Measurements from ENCODE around the gene CLECL1.
"Not testable (repeated sequence)": the region's sequence is repeated elsewhere in the genome, so short reads cannot be mapped to it uniquely, and the experiment has no call there.

CLECL1 gene

DNA sequence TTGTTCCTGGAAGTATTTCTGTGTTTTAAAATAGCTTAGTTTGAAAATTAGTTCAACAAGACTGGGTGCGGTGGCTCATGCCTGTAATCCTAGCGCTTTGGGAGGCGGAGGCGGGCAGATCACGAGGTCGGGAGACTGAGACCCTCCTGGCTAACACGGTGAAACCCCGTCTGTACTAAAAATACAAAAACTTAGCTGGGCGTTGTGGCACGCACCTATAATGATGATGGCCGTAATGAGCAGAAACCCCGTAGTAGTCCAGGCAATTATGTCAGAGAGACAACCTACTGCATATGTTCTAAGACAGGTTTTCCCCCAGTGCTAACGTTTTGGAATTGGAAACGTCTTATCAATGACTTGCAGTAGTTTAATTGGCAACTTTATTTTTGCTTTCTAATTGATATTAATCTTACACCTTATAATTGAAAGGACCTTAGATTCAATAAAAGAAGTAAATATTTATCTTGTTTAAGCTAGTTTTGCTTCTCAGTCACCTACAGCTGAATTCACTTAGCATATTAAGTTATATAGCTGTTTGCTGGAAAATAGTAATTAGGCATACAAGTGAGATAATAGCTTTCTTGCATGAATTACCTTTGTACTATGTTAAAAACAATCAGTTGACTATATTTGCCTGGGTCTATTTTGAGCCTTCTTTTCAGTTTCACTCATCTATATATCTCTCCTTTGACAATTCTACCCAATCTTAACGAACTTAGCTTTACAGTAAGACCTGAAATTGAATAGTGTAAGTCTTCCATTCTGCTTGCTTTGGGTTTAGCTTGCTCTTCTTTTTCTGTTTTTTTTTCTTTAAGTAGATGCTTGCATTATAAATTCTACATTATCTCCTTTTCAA lies 15.6 kb downstream of the CLECL1 start:
- H4K20me1 ChIP-seq (ENCODE audit: insufficient read depth, low read length), result no peaks in the 10 kb centered on the region
- H3K9me2 ChIP-seq (replicated peaks; ENCODE audit: insufficient read depth, low read length), result no peaks in the 10 kb centered on the region
- no peak overlapping the region for H3K4me3 ChIP-seq (ENCODE audit: low read length)
- H3K4me2 ChIP-seq (ENCODE audit: low read depth, low read length), result peak overlapping the region; percentile 55
- no peaks in the 10 kb centered on the region for H3K27me3 ChIP-seq (replicated peaks; ENCODE audit: insufficient read depth, low read length)
- no peaks in the 10 kb centered on the region for H3K79me2 ChIP-seq (ENCODE audit: low read length)
- TF ChIP-seq, protein P1, sequence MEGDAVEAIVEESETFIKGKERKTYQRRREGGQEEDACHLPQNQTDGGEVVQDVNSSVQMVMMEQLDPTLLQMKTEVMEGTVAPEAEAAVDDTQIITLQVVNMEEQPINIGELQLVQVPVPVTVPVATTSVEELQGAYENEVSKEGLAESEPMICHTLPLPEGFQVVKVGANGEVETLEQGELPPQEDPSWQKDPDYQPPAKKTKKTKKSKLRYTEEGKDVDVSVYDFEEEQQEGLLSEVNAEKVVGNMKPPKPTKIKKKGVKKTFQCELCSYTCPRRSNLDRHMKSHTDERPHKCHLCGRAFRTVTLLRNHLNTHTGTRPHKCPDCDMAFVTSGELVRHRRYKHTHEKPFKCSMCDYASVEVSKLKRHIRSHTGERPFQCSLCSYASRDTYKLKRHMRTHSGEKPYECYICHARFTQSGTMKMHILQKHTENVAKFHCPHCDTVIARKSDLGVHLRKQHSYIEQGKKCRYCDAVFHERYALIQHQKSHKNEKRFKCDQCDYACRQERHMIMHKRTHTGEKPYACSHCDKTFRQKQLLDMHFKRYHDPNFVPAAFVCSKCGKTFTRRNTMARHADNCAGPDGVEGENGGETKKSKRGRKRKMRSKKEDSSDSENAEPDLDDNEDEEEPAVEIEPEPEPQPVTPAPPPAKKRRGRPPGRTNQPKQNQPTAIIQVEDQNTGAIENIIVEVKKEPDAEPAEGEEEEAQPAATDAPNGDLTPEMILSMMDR (IDR thresholded peaks at IDR 0.05; ENCODE audit: low read length), result no peak
- TF ChIP-seq EZH2phosphoT487 (IDR thresholded peaks at IDR 0.05; ENCODE audit: low read length) (no peak), EZH2 (optimal IDR thresholded peaks at IDR 0.05; ENCODE audit: low read depth, low read length) (no peak)
- peaks cover 18% of the 10 kb centered on the region for H3F3A ChIP-seq (ENCODE audit: insufficient read depth, low read length)
- no peak overlapping the region for H3K9ac ChIP-seq (ENCODE audit: low read length)
- peaks cover 54% of the 10 kb centered on the region for H3K4me1 ChIP-seq (ENCODE audit: low read length)
- 0 out of 2 replicates have a peak overlapping the region, but pooled peaks have one; percentile 14 for H2AFZ ChIP-seq (ENCODE audit: low read length)
- peak; percentile 52 for DNase-seq
- no peaks in the 10 kb centered on the region for H3K36me3 ChIP-seq (replicated peaks; ENCODE audit: insufficient read depth, low read length)
- peak overlapping the region; percentile 43; the same call in 1 of the 2 replicates for H3K27ac ChIP-seq (ENCODE audit: low read length)
- no peaks in the 10 kb centered on the region for H3K9me3 ChIP-seq (replicated peaks; ENCODE audit: insufficient read depth, low read length)

DNA sequence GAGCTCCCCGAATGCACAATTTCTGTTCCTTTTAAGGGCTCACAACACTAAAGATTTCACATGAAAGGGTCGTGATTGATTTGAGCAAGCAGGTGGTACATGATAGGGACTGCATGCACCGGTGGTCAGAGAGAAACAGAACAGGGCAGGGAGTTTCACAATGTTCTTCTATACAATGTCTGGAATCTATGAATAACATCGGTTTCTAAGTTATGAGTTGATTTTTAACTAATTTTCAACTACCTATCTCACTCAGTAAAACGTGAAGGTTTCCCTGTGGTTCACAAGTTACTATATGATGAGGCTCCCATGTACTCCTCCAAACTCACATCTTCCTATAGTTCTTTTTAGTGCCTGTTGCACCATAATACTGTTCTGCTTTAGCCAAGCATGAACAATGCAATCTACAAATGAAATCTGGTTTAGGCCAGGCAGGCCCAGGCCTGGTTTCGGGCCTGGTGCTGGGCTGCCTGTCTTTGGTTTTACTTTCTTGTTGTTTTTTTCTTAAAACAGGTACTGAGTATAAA lies 19.8 kb downstream of the CLECL1 start:
- not testable (repeated sequence) for H3K36me3 ChIP-seq (replicated peaks; ENCODE audit: insufficient read depth, low read length); H3K4me3 ChIP-seq (ENCODE audit: low read length); H4K20me1 ChIP-seq (ENCODE audit: insufficient read depth, low read length); H3F3A ChIP-seq (ENCODE audit: insufficient read depth, low read length); H3K27me3 ChIP-seq (replicated peaks; ENCODE audit: insufficient read depth, low read length); H3K9me3 ChIP-seq (replicated peaks; ENCODE audit: insufficient read depth, low read length); H2AFZ ChIP-seq (ENCODE audit: low read length); H3K4me2 ChIP-seq (ENCODE audit: low read depth, low read length); H3K9ac ChIP-seq (ENCODE audit: low read length); H3K27ac ChIP-seq (ENCODE audit: low read length); H3K79me2 ChIP-seq (ENCODE audit: low read length); H3K9me2 ChIP-seq (replicated peaks; ENCODE audit: insufficient read depth, low read length); DNase-seq
- H3K4me1 ChIP-seq (ENCODE audit: low read length), result peaks cover 42% of the 10 kb centered on the region

DNA sequence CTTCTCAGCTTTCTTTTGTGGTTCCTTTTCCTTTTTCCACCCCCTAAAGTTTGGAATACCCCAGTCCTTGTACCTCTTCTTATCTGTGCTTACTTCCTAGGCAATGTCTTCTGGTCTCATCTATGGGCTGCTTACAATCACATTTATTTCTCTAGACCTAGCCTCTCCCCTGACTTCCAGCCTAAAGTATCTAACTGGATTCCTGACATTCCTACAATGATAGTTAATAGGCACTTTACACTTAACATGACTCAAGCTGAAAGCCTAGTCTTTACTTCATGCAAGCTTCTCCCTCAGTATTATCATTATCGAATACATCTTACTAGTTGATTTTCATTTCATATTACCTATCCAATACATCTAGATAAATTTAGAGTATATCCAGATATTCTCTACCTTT lies 21.2 kb downstream of the CLECL1 start:
- H3K4me1 ChIP-seq (ENCODE audit: low read length), result peaks cover 42% of the 10 kb centered on the region

More for the DNA sequence above, 21.2 kb downstream of the CLECL1 start:
- no peaks in the 10 kb centered on the region for H3K9me2 ChIP-seq (replicated peaks; ENCODE audit: insufficient read depth, low read length)
- H3K4me3 ChIP-seq (ENCODE audit: low read length), result no peak overlapping the region
- peaks cover 2% of the 10 kb centered on the region; the same call in 1 of the 2 replicates for H3F3A ChIP-seq (ENCODE audit: insufficient read depth, low read length)
- H4K20me1 ChIP-seq (ENCODE audit: insufficient read depth, low read length), result no peaks in the 10 kb centered on the region
- no peak overlapping the region for H2AFZ ChIP-seq (ENCODE audit: low read length)
- H3K79me2 ChIP-seq (ENCODE audit: low read length), result no peaks in the 10 kb centered on the region
- DNase-seq, result no peak
- no peaks in the 10 kb centered on the region for H3K9me3 ChIP-seq (replicated peaks; ENCODE audit: insufficient read depth, low read length)
- no peak overlapping the region for H3K27ac ChIP-seq (ENCODE audit: low read length)
- H3K4me2 ChIP-seq (ENCODE audit: low read depth, low read length), result no peak overlapping the region
- no peaks in the 10 kb centered on the region for H3K27me3 ChIP-seq (replicated peaks; ENCODE audit: insufficient read depth, low read length)
- TF ChIP-seq EZH2 (optimal IDR thresholded peaks at IDR 0.05; ENCODE audit: low read depth, low read length), result no peak
- TF ChIP-seq, protein P1 (IDR thresholded peaks at IDR 0.05; ENCODE audit: low read length), result no peak
- TF ChIP-seq EZH2phosphoT487 (IDR thresholded peaks at IDR 0.05; ENCODE audit: low read length), result no peak
- no peak overlapping the region for H3K9ac ChIP-seq (ENCODE audit: low read length)
- no peaks in the 10 kb centered on the region for H3K36me3 ChIP-seq (replicated peaks; ENCODE audit: insufficient read depth, low read length)

Data from MM.1S (cell line).